Fibroblast of villous mesenchyme (primary cell): ENCODE data around the gene LCN10. TPM values are rescaled to one million over a fixed set of nuclear protein-coding genes. Genes with fewer than 3 reads are reported as not detected.

Experiments
- DNase-seq: peaks from one replicate; pipeline ENCODE4 v3.0.0-alpha.2; 2010; ENCODE audit warnings: low read depth
- H3K4me3 ChIP-seq: 2 replicates; pipeline ENCODE4 v1.5.1; 2011; ENCODE audit warnings: low read depth, mild to moderate bottlenecking, low read length
- total RNA-seq: library from RNA; depleted of rRNA; stranded (reverse); fragments of >200 nt; gene quantifications from 2 replicates; pipeline ENCODE4 v1.2.3, GENCODE V29; 2012
- TF ChIP-seq, protein P1 (sequence below): IDR thresholded peaks from 2 replicates; pipeline ENCODE4 v1.5.1; 2012; ENCODE audit warnings: low read depth, mild to moderate bottlenecking, low read length; ENCODE audit not compliant: insufficient read depth

Gene LCN10
- total RNA-seq, 1 donor = under 0.01 TPM

DNA sequence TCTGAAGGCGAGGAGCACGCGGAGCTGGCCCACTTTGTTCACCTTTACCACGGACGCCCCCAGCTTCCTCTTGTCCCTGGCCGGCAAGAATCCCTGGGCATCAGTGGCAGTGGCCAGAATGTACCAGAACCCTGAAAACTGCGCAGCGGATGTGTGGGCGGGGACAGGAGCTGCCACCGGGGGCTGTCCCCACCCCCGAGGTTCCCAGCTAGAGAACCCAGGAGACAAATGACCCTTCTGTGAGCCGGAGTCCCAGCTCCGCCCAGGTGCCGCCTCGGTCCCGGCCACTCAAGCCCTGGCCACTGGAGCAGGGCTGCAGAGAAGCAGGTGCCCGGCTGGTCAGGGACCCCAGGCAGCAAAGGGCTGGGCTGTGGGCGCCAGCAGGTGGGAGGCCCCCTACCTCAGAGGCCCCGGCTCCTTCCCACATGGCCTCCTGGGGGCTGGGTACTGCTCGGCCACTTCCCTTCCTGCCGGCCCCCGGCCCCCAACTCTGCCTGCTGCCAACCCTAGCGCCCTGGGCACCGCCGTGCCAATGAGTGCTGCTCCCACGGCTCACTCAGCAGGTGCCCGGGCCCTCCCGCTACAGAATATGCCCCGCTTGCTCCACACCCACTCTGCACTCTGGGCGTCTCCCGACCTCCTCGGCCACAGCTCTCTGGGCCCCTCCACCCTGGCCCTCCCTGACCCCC, 713 bp downstream of the LCN10 start:
- TF ChIP-seq, protein P1, sequence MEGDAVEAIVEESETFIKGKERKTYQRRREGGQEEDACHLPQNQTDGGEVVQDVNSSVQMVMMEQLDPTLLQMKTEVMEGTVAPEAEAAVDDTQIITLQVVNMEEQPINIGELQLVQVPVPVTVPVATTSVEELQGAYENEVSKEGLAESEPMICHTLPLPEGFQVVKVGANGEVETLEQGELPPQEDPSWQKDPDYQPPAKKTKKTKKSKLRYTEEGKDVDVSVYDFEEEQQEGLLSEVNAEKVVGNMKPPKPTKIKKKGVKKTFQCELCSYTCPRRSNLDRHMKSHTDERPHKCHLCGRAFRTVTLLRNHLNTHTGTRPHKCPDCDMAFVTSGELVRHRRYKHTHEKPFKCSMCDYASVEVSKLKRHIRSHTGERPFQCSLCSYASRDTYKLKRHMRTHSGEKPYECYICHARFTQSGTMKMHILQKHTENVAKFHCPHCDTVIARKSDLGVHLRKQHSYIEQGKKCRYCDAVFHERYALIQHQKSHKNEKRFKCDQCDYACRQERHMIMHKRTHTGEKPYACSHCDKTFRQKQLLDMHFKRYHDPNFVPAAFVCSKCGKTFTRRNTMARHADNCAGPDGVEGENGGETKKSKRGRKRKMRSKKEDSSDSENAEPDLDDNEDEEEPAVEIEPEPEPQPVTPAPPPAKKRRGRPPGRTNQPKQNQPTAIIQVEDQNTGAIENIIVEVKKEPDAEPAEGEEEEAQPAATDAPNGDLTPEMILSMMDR = no peak
- DNase-seq = no peak

DNA sequence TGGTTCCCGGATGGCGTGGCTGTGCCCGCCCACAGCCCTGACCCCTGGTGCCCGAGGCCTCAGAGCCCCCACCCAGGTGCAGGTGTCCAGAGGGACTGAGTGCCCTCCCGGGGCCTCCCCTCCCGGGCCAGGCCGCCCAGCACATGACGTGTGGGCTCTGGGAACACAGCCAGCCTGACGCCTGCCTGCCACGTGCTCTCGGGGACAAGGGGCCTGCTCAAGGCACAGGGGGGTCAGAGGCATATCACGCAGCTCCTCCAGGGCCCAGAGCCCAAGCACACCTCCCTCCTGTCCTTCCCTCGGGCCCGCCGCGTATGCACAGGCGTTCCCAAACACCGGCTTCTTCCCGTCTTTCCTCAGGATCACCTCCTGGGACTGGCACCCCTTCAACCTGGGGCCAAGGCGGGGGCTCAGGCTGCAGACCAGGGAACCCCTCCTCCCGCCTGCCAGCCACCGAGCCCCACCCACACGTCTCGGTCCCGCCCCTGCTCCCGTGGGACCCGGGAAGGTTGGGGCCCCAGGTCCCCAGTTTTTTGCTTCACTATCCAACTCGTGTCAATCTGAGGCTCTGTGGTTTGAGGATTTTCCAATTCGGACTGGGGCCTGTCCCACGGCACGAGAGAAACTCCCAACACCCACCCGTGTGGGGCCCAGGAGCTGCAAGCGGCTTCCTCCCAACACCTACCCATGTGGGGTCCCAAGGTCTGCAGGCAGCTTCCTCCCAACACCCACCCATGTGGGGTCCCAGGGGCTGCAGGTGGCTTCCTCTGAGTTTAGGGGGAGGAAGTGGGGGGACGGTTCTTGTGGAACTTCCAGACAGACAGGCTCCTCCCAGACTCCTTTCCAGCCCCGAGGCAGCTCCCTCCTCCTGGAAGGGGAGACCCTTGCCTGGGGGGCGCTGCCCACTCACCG, 1.5 kb downstream of the LCN10 start:
- no peak overlapping the region for H3K4me3 ChIP-seq
- TF ChIP-seq, protein P1 = no peak
- DNase-seq = peak; percentile 46

More for the DNA sequence above, 713 bp downstream of the LCN10 start:
- no peak overlapping the region for H3K4me3 ChIP-seq

- no peak for DNase-seq
- no peak overlapping the region for H3K4me3 ChIP-seq
- TF ChIP-seq, protein P1 = no peak
Observed at GRCh38 chr9:136740491-136740890, 2.2 kb downstream of the LCN10 start.

DNA sequence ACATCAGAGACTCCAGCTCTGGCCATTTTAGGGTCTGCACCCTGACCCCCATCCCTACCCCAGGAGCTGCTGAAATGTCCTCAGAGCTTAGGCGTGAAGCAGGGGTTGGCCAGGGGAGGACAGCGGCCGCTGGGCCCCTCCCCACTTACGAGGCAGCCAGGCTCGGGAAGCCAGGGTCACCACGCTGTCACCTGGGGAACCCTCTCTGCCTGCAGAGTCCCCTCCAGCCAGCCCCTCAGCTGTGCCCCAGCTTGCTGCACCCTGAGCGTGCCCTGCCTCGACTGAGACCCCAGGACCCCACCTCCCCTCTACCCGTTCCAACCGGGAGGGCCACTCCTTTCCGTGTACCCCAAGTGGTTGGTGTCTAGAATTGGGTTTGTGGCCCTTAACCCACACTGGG, 2.7 kb downstream of the LCN10 start:
- TF ChIP-seq, protein P1 = no peak
- no peak overlapping the region for H3K4me3 ChIP-seq
- DNase-seq = no peak

DNA sequence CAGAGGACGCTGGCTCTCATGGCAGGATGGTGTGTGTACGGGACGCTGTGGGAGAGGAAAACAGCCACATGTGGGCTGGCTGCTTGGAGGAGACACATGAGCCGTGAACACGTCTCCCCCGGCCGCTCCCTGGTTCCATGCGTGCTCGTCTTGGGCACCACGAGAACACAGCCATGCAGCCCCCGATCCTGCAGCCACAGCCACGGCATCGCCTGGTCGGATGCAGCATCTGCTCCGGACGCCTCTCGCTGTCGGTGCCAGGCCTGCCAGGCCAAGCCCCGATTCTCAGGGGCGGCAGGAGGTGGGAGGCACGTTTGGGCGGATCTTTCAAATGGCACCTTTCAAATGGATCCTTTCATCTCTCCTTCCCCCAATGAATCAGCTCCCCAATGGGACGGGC, 3.2 kb downstream of the LCN10 start:
- no peak overlapping the region for H3K4me3 ChIP-seq
- DNase-seq = no peak
- TF ChIP-seq, protein P1 = no peak

GRCh38 chr9:136738960-136739359, 3.8 kb downstream of the LCN10 start:
- TF ChIP-seq, protein P1 = no peak
- no peak overlapping the region for H3K4me3 ChIP-seq
- DNase-seq = no peak
